Activated naive CD4-positive, alpha-beta T cell (primary cell): ENCODE measurements around the gene METTL2B.

Experiments used
- DNase-seq, 4 experiments: peaks; one replicate each; lab custom pipeline; 2025; lab: John Stamatoyannopoulos, UW

METTL2B gene

GRCh38 chr7:128476402-128477335 lies at the start of gene METTL2B:
Gene METTL2B (plus strand): TSS chr7:128476748. CDS start chr7:128476766, 18 bp downstream.
- peak; percentile 73 to 80 (median 76) for DNase-seq

GRCh38 chr7:128427289-128427891 lies 49.2 kb upstream of the METTL2B start:
- DNase-seq: no peak

- no peak for DNase-seq
These were observed 46.3 kb upstream of the METTL2B start for GRCh38 chr7:128430207-128430606.

GRCh38 chr7:128431221-128431620 lies 45.3 kb upstream of the METTL2B start:
- no peak for DNase-seq

GRCh38 chr7:128431754-128432153 lies 44.8 kb upstream of the METTL2B start:
- DNase-seq: no peak

- no peak for DNase-seq
These were observed 41.9 kb upstream of the METTL2B start for GRCh38 chr7:128434413-128435326.

- no peak for DNase-seq
These were observed 41.2 kb upstream of the METTL2B start for GRCh38 chr7:128435327-128435686.

- DNase-seq: no peak
These were observed 38.9 kb upstream of the METTL2B start for GRCh38 chr7:128437426-128438332.

- no peak for DNase-seq
These were observed 34.2 kb upstream of the METTL2B start for GRCh38 chr7:128442356-128442755.

GRCh38 chr7:128443831-128444600 lies 32.5 kb upstream of the METTL2B start:
- DNase-seq: no peak

GRCh38 chr7:128446306-128446705 lies 30.2 kb upstream of the METTL2B start:
- DNase-seq: no peak

GRCh38 chr7:128447941-128448564 lies 28.5 kb upstream of the METTL2B start:
- no peak for DNase-seq

GRCh38 chr7:128448751-128449302 lies 27.7 kb upstream of the METTL2B start:
- DNase-seq: no peak

- no peak for DNase-seq
These were observed 26.1 kb upstream of the METTL2B start for GRCh38 chr7:128450409-128450808.

GRCh38 chr7:128450913-128451312 lies 25.6 kb upstream of the METTL2B start:
- no peak for DNase-seq

GRCh38 chr7:128452552-128452951 lies 24.0 kb upstream of the METTL2B start:
- no peak for DNase-seq

- DNase-seq: no peak
These were observed 22.4 kb upstream of the METTL2B start for GRCh38 chr7:128453836-128454804.

GRCh38 chr7:128454808-128455542 lies 21.6 kb upstream of the METTL2B start:
- DNase-seq: no peak
